ENCODE measurements around the gene ARHGAP42.

Gene ARHGAP42

DNA sequence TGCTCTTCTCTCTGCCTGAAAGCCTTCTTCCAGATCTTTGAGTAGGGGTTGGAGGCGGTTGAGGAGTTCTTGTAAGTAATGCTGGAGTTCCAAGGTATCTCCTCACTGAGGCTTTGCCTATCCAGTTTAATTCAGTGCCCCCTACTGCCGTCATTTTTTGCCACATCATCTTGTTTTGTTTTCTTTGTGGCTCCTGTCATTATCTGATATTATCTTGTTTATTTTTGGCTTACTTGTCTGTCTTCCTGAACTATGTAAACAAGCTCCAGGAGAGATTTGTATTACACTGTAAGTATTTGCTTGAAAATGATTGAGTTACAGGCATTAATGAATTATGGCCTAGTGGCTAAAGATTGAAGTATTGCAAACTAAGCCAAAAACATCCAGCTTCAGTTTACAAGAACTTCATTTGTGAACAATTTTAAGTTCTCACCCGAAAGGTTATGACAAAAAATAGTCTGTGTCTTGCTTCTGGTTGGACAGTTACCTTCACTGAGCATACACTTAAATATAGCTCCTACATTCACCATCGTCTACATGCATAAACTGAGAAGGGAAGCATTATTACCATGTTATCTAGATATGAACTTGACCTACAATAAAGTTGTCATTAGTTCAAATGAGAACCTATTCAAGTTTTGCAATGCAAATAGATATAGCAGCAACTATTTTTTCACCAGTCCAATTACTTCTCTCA lies 154.8 kb downstream of the ARHGAP42 start:
- DNase-seq = no peak

DNA sequence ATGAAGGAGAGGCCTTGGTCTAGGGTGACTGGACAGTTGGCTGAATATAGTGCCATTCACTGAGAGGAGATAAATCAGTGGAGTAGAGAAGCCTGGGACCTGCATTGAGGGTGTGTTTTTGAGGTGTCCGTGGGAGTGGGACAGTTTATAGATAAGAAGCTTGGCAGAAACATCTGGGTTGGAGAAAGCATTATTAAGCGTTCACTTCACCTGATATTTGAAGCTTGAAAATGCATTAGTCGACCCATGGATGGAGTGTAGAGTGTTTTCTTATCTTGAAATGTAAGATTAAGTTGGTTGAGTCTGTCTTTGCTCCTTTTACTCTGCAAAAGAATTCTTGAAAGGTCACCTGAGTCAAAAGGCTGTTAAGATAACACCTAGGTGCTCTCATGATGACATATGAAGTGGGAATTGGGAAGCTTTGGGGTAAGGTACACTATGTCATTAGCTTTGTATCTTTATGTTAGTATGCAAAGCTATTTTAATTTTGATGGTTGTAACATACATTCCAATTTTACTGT lies 160.7 kb downstream of the ARHGAP42 start:
- no peak for DNase-seq

DNA sequence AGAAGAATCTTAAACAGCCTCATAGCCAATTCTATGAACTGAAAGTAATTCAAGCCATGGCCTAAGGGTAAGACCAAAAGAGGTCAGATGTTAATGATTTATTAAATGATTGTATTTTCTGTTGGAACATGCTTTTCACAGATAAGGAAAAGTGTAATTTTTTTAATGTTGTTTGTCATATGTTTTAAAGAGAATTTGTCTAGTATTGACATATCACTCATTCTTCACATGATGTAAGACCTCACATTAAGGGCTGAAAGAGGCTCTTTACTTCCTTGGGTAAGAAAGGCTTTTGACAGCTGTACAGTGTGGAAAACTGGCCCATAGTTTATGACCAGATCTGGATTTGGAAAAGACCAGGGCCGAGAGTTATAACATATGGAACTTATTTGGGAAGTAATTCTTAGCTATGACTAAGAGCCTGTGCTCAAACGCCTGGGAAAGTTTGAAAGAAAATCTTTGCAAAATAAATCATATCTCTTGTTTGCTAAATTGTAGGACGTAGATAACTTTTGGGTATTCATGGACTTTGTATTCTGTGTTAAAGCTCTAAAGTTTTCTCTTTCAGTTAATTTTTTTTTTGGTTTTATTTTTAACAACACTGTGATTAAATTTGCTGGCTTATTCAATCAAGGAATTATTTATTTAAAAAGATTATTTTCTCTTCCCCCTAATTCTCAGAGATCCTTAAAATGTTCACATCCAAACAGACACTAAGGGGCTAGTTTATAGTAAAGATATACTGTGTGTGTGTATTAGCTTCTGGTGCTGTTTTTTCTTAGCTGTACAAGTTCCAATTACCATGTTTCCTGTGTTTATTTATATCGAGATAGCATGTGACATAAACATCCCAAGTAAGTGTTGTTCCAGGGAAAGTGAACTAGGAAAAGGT lies 162.2 kb downstream of the ARHGAP42 start:
- DNase-seq = no peak

DNA sequence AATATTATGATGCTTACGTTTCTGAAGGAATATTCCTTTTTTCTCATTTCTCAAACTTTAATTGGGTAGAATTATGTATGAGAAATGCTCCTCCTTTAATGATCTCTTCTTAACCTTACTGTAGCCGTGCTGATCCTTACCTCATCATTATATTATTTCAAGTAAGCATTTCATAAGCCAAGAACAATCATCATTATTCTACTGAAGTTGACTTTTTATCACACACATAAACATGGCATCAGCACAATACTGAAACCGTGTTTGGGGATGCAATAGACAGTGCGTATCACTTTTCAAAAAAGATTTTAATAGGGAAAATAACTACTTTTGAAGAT lies 162.8 kb downstream of the ARHGAP42 start:
- DNase-seq = no peak

DNA sequence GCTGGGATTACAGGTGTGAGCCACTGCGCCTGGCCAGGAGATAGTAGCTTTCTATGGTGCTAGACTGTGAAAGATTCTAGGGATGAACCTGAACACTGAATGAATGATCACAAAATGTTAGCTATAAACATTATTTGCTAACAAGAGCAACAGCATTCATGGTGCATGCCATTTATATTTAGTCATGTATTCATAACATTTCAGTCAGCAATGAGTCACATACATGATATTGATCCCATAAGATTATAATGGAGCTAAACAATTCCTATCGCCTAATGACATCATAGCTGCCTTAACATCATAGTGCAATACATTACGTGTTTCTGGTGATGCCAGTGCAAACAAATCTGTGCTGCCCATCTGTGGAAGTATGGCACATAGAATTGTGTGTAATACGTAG lies 164.1 kb downstream of the ARHGAP42 start:
- no peak for DNase-seq

DNA sequence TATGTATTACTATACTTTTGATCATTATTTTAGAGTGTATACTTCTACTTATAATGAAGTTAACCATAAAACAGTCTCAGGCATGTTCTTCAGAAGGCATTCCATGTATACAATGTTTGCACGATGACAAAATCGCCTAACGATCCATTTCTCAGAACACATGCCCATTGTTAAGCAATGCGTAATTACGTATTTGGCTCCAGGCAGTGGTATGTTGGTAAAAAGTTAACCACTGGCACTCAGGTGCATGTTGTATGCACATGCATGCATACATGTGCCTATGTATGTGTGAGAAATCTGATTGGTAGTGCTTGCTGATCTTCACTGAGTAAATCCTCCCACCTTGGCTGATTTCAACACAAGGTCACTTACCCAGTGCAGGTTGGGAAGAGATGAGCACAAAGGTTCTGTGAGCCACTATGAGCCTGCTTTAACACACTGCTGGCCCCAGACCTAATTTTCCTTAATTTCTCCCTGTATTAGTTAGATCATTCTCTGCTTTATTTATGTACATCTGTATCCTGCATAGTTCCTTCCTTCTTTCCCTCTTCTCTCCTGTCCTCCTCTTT lies 164.6 kb downstream of the ARHGAP42 start:
- DNase-seq = no peak

DNA sequence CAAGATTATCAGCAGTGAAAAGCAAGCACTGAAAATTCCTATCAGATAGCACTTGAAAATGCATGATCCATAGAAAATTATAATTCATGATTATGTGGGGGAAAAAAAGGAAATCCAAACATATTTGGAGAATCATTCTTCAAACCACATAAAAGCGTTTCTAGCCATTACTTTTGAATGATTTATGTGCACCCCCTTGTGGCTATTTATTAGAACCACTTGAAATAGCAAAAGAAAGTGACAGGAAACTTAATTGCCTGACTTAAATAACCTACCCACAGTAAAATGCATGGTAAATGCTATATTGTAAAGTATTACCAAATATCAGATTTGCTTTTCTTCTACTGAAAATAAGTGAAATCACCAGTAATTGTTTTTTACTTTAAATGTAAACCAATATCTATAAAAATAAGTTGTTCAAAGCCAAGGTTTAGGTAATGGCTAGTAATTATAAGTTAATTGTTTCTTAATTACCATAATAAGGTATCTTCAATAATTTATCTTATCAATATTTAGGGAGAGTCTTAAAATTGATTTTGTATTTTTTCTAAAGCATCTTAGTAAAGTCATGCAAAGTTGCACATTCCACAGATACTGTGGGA lies 168.5 kb downstream of the ARHGAP42 start:
- DNase-seq = no peak

DNA sequence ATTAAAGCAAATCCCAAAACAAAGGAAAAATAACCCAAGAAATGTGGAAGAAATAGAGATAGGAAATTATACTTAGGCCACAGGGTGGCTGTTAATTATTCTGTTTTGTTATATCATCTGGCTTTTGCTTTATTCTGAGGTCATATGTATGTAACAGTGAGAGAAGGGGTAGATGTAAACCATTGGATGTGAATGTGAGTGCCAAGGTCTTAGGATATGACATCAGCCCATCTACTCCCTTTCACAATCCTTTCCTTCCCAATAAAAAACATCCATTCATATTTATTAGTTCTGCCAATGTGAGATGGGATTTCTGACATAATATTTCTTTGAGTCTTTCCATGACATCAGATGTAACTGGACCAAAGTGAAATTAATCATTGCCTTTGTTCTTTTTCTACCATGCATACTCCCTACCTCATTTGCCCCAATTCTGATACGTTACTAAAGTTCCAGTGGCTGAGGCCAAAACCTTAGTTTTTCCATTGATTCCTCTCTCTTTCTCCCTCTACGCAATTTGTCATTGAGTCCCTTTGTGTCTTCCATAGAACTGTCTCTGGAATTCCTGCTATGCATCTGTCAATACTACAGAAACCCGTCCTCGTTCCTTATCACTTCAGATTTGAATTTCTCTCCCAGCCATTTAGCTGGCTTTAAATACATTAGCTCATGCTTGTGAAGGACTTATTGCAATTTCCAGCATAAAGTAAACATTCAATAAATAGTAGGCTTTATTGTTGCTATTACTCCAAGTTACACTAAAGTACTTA lies 170.3 kb downstream of the ARHGAP42 start:
- no peak for DNase-seq

DNA sequence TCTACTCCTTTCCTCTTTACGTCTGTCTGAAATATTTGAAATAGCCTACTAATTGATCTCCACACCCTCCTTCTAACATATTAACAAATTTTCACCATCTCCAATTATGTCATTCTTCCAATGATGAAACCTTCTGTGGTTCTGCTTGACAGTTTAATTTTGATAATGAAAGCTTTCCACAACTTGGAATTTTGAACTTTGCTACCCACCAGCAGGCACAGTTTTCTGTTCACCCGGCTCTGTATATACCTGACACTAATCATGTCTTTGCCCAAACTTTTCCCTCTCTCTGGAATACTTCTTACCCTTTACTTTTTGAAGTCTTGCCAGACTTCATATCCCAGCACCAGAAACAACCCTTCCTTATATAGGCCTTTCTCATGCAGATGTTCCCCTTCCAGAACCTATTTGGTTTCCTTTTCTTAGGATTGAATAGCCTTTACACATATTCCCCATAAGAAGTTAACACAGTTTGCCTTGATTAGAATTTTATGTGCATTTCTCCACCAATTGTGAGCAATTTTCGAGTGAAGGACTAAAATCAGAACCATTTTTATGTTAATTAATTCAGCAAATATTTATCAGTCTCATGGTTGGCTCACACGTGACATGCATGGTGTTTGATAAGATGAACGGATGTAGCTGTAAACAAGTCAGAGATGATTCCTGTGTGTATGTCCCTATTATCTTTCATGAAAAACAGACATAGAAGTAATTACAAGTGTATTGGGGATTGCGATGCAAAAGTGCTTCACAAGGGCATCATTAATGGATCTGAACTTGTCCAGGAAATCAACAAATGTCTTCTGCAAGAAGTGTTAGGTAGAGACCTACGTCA lies 173.4 kb downstream of the ARHGAP42 start:
- no peak for DNase-seq

DNA sequence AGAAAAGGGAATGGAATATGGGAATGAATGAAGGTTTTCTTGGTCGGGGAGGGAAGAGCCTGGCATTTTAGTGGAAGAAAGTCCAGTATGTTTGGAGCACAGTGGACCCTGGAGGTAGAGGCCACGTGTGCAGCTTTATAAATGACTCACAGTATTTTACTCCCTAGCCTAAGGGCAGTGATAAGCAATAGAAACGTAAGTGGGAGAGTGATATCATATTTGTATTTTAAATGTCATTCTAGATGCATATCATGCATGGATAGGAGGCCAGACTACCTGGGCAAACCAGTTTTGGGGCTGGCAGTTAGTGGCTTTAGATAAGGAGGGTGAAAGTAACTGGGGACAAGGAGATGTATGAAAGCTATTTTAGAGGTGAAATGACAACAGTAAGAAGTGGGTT lies 174.1 kb downstream of the ARHGAP42 start:
- DNase-seq = no peak

DNA sequence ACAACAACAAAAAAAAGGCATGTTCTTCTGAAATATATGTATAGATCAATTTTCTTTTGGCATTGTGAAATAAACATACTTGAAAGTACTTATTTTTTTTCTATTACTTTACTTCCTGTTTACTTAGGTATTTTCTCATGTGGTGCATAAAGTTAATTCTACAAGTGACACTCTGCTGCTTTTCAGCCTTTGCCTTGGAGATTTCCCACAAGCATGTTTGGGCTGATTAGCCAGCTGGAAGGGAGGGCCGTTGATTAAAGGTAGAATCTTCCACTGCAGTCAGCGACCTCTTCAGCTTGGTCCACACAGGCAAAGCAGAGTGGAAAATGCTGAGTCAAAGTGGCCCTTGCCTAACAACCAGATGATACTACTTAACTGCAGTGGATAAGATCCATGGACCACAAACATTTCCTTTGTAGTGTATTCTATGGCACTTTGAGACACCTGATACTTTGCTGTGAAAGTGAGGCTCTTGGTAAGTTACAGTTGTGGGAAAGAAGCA lies 176.0 kb downstream of the ARHGAP42 start:
- no peak for DNase-seq

DNA sequence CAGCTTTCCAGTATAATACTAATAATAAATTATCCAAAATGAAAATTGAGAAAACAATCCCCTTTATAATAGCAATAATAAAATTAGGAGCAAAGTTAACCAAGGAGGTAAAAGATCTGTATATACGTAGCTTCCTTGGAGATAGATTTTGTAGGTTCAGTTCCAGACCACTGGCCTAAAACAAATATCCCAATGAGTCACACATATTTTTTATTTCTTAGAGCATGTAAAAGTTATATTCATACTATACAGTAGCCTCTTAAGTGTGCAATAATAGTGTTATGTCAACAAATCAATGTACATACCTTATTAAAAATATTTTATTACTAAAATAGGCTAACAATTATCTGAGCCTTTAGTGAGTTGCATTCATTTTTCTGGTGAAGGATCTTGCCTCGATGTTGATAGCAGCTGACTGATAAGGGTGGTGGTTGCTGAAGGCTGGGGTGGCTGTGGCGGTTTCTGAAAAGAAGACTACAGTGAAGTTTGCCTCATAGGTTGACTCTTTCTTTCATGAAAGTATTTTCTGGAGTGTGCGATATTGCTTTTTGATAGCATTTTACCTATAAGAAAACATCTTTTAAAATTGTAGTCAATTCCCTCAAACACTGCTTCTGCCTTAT lies 178.5 kb downstream of the ARHGAP42 start:
- no peak for DNase-seq

DNA sequence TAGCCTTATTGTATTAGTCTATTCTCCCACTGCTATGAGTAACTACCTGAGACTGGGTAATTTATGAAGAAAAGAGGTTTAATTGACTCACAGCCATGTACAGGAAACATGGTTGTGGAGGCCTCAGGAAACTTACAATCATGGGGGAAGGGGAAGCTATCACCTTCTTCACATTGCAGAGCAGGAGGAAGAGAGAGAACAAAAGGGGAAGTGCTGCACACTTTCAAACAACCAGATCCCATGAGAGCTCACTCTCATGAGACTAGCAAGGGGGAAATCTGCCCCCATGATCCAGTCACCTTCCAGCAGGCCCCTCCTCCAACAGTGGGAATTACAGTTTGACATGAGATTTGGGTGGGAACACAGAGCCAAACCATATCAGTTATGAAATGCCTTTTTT lies 179.4 kb downstream of the ARHGAP42 start:
- DNase-seq = no peak

DNA sequence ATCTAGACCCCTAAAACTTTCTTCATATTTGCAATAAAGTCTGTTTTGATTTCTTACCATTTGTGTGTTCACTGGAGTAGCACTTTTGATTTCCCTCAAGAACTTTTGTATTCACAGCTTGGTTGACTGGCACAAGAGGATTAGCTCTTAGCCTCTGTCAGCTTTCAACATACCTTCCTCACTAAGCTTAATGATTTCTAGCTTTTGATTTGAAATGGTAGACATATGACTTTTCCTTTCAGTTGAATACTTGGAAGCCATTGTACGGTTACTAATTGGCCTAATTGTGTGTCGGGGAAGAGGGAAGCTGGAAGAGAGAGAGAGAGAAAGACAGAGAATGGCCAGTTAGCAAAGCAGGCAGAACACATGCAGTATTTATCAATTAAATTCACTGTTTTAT lies 180.5 kb downstream of the ARHGAP42 start:
- DNase-seq = no peak

DNA sequence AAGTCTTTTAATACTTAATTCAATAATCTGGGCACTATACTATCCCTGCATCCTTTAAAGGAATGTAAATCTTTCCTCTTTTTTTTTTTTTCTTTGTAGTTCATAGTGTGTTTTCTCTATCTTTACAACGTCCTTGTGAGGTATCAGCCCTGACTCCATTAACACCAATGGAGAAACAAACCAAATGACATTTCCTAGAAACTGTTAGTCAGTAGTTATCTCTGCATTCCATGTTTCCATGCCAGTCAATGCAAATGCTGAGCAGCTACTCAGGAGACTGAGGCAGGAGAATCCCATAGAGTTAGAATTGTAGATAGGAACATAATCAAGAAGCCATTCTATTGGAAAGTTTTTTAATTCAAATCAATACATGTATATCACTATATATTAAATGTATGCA lies 182.2 kb downstream of the ARHGAP42 start:
- no peak for DNase-seq

DNA sequence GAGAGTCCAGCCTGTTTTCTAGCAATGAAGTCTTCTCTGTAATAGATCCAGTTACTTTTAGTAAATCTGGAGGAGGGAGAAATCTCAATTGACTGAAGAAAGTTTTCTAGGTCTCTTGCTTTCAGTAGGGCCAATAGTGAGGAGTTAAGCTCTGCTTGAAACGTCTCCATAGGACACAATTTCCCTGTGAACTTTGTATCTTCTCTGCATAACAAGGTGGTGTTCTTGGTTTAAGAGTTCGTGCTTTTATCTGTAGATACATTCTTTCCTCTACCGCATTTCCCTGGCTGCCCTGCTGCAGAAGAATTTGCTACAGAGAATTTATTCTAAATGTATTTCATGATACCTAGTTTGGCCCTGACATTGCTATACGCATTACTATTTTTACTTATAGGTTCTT lies 183.1 kb downstream of the ARHGAP42 start:
- no peak for DNase-seq

DNA sequence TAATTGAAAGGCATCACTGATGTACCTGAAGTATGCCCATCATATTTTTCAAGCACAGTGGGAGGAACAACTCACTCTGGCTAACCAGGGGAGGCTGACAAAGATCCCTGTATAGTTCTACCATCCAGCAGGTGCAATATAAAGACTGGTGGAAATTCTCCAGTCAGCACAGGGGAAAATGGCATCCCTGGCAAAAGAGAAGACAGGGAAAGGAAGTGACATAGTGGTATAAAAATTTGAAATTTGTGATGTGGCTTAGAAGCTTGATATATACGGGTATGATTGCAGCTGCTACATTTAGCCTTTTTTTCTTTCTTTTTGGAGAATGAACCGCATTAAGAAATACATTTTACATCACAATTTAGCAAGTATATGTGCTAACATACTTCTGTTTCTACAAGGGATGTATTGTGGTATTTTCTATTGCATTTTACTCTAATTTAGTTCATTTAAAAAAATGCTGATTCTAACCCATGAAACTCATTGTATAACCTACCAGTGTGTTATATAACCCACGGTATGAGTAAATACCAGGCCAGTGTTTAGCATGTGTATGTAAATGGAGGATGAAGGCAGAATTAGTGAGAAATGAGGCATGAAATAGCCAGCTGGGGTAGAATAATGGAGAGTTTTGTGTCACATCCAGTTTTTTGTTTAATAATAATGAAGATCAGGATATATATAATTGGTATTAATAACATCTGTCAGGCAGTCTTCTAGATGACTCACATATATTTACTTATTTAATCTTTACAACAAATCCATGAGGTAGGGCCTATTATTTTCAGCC lies 186.1 kb downstream of the ARHGAP42 start:
- DNase-seq = no peak

DNA sequence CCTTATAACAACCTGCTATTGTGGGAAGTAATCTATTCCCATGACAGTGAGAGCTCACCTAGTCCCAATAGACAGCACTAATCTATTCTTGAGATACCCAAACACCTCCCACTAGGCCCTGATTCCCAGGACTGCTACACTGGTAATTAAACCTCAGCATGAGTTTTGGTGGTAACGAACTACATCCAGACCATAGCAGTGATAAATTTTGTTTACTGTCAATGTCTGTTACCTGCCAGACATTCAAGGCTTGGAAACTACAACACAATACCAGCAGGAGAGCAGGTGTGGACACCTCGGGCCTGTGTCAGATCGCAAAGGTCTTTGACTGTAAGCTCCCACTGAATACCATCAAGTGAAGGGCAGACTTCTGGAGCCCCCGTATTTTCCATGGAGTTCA lies 187.1 kb downstream of the ARHGAP42 start:
- no peak for DNase-seq

DNA sequence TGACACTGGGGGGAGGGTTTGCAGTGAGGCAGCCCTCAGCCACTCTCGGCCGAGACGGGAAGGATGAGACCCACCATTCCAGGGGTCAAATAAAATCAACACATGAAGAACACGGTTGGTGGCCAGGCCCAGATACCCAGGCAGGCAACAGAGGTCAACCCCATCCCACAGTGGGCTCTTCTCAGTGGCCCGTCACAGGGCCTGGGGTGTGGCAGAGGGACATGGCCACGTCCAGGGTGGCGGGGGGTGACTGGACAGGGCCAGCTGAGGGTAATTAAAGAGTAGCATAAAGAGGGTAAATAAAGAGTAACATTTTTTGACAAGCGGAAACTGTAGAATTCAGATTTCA lies 188.4 kb downstream of the ARHGAP42 start:
- DNase-seq = no peak

DNA sequence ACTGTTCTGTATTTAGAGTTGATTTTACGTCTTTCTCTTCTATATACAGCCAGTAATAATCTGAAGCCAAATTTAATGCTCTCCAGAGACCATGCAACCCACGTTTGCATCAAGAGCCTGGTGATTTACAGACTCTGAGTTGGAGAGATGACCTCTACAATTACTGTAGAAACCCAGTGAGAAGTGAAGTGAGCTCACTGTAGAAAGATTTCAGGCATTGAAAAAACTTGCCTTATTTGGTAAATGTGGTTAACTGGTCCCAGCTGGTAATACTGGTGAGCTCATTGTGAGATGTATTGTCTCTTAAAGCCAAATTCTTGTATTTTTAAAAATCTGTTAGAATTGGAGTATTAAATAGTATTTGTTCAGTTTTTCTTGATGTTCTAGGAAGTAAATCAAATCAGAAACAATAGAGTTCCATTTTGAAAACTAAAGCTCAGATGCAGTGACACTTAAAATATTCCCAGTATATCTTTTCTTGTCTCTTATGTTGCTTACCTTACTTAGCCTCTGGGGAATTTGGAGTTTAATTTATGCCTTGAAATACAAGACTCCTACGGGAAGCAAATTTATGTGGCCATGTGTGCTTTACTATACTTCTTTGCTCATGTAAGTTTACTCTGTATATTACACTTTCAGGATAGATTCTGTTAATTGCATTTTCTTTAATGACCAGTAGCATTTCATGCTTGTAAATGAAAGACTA lies 189.9 kb downstream of the ARHGAP42 start:
- DNase-seq = no peak

Data from 8988T (cell line).